ENCODE data around the gene CEP152.

CEP152 gene

DNA sequence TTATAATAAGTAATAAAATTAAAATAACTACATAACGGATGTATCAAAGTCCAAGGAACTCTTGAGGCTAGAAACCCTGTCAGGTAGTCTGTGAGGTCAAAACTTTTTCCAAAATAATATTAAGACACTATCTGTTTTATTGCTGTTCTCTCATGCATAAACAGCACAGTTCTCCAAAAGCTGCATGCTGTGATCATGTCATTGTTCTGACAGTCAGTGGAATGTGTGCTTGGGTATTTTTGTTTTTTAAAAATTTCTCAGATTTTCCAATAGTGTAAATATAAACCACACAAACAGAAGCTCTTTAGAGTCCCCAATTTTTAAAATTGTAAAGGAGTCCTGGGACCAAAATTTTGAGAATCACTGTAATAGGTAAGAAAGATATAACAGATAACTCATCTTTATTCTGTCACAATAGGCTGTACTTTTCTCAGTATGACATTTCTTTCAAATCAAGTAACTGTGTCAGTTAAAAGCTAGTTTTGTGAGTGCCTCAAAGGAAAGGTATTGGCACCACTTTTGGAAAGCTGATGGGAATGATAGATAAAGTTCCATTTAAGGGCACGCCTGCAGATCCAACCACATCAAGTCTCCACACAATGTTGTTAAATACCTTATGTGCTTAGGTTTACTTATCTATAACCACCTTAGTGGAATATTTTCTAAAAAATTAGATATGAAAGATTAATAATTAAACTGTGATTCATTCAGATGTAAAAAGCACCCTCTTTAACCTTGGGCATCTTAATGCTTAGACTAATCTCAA lies 49.3 kb downstream of the CEP152 start:
- DNase-seq: no peak

DNA sequence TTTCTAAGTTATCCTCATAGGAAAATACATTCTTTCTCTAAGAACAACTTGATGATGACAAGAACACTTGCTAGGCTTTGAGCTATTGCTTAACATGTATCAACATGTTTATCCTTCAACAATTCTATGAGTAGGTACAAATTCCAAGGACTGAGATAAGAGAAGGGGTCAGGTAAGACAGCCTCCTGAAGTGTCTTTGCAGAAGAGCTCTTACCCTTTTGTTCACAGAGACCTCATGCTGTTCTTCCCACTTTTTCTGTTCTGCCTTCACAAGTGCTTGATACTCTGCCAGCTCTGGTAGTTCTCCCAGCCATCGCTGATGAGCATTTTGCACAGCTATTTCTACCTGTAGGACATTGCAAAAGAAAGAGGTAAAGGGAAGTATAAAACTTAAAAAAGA lies 50.9 kb downstream of the CEP152 start:
- DNase-seq: no peak

DNA sequence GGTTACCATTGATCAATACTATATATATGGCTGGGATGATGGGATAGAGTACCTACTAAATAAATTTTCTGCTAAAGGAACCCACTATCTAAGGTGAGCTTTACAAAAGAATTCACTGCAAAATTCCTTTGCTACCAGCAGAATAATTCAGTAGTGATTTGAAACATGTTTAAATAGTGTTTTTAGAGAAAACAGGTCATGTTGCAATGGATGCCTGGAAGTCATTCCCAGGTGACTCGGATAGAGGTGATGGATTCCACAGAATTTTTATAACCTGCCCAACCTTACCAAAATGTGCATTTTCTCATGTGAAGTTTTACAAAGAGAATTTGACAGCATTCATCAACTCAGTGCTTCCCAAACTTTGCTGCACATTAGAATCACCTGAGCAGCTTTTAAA lies 53.2 kb downstream of the CEP152 start:
- no peak for DNase-seq

GRCh38 chr15:48754011-48754410 lies 56.9 kb downstream of the CEP152 start:
- DNase-seq: no peak

DNA sequence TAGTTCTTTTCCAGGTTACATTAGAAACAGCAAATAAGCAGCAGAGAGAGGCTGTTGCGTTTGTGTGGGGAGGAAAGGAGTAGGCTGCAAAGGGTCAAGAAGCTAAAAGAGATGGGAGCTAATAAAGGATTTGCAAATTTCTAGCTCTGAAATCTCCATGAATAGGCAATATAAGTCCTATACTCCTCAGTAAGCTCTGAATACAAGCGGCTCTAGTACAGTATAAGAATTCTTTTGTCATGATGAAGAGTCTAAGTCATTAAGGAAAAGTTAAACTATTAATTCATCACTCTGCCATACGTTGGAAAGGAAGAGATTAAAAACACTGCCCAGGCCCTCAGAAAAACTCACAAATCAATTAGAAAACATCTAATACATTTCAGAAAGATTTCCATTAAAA lies 59.3 kb downstream of the CEP152 start:
- no peak for DNase-seq

DNA sequence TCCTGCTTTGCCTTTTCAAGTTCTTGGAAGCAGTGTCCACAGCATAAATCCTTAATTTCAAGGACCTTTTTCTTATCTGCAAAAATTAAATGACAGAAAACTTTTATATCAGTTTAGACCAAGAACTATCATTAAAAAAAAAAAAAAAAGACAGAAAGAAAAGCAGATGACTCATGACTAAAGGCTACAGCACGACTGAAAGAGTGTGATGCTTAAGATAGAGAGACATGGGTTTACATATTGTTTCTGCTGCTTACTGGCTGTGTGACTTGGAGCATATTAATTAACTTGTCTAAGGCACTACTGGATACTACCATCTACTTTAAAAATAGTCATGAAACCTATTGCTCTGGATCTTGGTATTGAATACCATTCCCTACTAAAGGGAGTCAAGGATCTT lies 62.3 kb downstream of the CEP152 start:
- DNase-seq: no peak

DNA sequence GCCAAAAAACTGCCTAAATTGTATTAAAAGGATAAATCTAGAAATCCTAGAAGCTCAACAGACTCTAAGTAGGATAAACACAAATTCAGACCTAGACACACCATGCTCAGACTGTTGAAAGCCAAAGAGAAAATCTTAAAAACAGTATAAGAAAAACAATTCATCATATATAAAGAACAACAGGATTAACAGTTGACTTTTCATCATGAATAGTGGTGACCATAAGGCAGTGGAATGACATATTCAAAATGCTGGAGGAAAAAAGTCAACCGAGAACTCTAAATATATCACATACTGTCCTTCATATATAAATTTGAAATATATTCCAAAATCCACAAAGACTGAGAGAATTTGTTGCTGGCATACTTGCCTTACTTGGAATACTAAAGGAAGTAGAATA lies 77.3 kb downstream of the CEP152 start:
- no peak for DNase-seq

DNA sequence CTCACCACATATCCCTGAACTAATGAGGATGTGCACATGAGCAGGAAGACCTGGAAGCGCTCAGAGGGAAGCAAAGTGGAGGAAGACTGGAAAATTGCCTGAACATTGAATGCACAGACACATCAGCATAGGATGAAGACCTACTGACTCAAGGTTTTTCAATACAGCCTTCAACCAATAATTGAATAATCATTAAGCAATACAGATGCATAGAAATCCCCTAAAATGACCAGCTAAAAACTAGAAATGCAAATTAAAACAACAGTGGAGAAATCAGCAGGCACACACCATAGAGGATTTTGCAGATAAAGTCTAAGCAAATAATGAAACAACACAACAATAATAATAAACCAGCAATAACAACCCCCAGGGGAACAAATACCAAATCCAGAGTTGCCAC lies 80.4 kb downstream of the CEP152 start:
- no peak for DNase-seq

GRCh38 chr15:48723969-48724368 lies 86.9 kb downstream of the CEP152 start:
- no peak for DNase-seq

GRCh38 chr15:48722764-48723661 lies 87.9 kb downstream of the CEP152 start:
- DNase-seq: no peak

GRCh38 chr15:48721061-48721810 lies 89.6 kb downstream of the CEP152 start:
- DNase-seq: no peak

DNA sequence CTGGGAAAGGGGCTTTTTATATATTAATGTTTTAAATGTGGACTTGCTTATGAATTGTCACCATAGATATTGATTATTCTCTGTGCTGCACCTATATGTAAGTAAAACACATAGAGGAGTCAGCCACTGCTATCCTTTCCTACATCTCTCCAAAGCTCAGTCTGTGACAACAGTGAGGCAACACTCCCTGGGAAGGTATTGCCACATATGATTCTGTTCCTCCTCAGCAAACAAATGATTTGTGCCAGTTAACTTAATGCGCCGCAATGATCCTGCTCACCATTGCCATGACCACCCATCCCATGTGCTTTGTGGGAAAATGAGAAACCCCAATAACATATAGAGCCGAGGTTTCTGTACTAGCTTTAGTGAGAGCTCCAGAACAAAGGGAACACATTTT lies 90.2 kb downstream of the CEP152 start:
- DNase-seq: no peak

DNA sequence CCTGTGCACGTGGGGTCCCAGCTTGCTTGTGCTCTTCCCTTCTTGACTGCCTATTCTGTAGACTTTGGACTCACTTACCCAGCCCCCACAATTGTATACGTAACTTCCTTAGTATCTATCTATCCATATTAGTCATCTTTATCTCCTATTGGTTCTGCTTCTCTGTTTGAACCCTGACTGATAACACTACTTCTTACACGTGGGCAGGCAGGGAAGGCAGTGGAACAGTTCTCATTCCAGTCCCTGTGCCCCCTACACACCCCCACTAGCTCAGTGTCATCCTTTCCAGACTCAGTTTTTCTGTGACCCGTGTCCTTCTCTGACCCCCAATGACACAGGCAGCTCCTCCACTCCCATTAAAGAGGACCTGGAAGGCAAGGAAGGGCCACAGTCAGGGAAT lies 91.2 kb downstream of the CEP152 start:
- no peak for DNase-seq

DNA sequence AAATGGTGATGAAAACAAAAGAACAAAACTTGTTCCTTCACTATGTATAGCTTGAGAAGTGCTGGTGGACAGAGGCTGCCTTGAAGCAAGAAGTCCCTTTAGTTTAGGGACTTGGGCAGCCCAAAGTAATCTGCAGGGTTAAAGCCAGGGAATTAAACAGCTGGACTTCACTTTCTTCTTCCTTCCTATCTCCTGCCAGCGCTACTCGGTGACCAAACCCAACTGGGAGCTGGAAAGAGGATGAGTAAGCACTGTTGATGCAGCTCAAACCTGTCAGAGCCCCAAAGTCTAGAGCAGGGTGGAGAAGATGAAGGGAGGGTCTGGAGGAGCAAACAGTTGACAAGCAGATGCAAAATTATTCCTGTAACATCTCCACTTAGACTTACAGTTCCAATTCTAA lies 92.2 kb downstream of the CEP152 start:
- DNase-seq: no peak

DNA sequence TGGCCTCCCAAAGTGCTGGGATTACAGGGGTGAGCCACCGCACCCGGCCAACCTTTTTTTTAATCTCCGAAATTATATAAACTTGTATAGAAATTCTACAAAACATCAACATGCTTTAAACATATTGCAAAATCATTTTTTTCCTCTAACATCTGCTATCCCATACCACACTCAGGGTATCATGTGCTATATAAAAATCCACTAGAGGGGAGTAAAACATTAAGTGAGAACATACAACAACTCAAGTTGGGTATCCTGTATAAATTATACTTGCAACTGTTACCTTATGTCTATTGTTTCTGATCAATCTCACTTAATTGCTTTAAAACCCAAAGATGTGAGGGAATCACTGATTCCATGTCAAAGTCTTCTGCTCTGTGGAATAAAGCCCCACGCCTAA lies 93.4 kb downstream of the CEP152 start:
- no peak for DNase-seq

DNA sequence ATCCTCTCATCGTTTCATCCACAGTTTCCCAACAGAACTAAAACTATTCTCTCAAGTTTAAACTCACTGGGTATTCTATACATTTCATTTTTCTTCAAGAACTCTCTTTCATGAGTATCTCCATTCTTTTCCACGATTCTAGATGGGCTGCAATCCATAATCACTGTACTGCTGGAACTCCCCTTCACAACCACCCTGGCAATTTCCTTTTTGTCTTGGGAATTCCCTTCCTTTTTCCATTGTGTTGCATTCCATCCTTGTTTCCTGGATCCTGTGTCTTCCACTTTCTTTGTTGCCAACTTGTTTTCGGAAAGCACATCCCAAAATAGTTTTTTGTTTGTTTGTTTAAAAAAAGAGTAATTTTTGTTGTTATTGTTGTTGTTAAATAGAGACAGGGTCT lies 98.3 kb downstream of the CEP152 start:
- no peak for DNase-seq

- DNase-seq: no peak
Measured at GRCh38 chr15:48710952-48711495, 99.8 kb downstream of the CEP152 start.

DNA sequence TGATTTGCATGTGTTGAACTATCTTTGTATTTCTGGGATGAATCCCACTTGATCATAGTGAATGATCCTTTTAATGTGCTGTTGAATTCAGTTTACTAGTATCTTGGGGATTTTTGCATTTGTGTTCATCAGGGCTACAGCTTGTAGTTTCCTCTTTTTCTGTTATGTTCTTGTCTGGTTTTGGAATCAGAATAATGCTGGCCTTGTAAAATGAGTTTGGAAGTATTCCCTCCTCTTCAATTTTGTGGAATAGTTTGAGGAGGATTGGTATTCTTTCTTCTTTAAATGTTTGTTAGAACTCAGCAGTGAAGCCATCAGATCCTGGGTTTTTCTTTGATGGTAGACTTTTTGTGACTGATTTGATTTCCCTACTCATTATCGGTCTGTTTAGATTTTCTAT lies 102.2 kb downstream of the CEP152 start:
- DNase-seq: no peak

DNA sequence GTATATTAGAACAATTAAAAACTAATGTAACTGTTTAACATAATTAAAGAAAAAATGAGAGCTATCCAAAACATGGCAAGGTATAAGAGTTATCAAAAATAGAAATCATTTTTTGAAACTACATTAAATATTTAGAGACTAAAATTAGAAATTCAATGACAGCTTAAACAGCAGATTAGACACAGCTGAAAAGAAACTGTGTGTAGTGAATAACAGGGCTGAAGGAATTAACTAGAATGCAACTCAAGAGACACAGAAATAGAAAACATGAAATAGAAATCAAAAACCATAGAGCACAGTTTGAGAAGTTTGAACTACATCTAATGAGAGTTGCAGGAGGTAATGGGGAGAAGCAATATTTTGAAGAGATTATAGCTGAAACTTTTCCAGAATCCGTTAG lies 105.5 kb downstream of the CEP152 start:
- no peak for DNase-seq

DNA sequence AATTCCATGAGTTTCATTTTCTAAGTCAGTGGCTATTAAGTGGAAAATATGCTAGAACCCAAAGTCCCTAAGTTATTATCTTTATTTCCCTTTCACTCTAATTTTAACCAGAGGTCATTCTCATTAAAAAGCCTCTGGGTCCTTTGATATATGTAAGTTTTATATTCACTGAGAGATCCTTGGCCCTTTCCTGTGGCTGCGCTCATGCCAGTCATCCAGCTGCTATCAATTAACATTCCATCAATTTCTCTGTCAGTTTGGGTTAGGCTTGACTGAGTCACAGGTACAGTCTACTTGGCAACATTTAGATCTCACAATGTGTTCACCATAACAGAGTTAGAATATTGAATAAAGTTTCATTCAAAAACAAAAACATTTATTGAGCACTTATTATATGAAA lies 107.3 kb downstream of the CEP152 start:
- no peak for DNase-seq

DNA sequence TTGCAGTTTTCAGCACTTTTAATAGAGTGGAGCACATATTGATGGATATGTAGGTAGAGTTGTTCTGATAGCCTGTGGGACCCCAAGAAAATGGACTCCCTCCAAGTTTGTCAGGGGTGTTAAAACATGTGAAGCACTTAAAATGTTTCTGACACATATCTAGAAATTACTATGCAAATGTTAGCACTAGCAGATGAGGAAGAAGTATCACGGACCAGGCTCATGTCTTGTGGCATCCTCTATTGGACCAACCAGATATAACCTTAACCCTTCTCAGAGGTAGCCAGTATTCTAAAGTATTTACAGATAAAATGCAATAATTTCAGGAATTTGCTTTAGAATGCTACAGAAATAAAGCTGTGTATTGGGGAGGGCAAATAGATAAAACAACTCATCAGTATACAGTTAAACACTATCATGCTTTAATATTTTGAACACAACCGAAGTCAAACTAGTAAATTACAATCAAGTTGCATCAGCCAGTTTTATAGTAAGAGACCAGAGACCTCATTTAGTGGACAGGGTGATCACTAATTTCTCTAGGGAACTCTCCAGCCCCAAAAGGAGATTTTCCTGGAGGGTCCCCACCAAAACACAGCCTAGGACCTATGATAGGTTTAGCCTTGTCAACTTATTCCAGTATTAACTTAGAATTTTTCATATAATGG lies 108.2 kb downstream of the CEP152 start:
- DNase-seq: no peak

DNA sequence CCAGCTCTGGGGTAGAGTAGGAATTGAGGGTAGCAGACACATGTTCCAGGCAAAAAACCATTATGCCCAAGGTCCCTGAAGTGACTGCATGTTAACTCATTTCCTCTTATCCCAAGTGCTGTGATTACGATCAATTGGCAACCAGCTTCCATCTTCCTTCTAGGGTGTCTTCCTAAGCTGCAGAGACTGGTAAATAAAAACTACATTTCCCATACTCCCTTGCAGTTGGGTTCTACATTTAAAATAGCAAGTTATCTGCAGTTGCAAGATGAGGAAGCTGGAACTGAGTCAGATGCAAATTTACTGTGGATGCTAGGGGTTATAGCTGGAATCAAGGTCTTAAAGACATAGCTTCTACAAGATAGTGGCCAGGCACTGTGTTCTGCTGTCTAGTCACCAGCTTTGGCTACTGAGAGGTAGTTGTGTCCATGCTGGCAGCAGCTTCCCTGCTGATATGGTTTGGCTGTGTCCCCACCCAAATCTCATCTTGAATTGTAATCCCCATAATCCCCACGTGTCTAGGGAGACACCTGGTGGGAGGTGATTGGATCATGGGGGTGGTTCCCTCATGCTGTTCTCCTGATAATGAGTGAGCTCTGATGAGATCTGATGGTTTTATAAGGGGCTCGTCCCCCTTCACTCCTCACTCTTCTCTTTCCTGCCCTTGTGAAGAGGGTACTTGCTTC lies 114.1 kb downstream of the CEP152 start:
- DNase-seq: no peak
